GM12878 (cell line): ENCODE measurements around the gene NEURL4. TPM values are rescaled to one million over a fixed set of nuclear protein-coding genes. Genes with fewer than 3 reads are reported as not detected.
A peak's percentile ranks its signal among the peaks of the same experiment; 100 is the strongest.

ENCODE experiments used
- BHLHE40 ChIP-seq, 2 experiments: fragments of 450-650 bp in 1 of 2; IDR thresholded peaks; 2 replicates each; pipeline ENCODE4 v1.6.1; 2011 to 2017; ENCODE audit warnings: low read depth in 2 of 2, borderline replicate concordance in 1 of 2, improper control_type of control experiment in 1 of 2, low read length in 1 of 2, mild to moderate bottlenecking in 1 of 2
- CEBPB ChIP-seq, 2 experiments: fragments of 150-350 bp in 1 of 2; IDR thresholded peaks; 2 replicates each; pipeline ENCODE4 v1.6.1; 2012 to 2014; ENCODE audit warnings: low read depth in 2 of 2, low read length in 2 of 2, borderline replicate concordance in 1 of 2, inconsistent platforms in 1 of 2
- CHD1 ChIP-seq: IDR thresholded peaks from 2 replicates; pipeline ENCODE4 v1.6.1; 2012; ENCODE audit warnings: low read depth, low read length, improper control_type of control experiment
- CTCF ChIP-seq, 3 experiments: IDR thresholded peaks in 2 of 3; conservative IDR thresholded peaks in 1 of 3; 2 replicates each; pipeline ENCODE4 v1.5.1; 2011; ENCODE audit warnings: low read depth in 3 of 3, low read length in 3 of 3, mild to moderate bottlenecking in 3 of 3, control low read depth in 2 of 3, moderate library complexity in 2 of 3, inconsistent platforms in 1 of 3, mixed read lengths in 1 of 3; ENCODE audit not compliant: control insufficient read depth in 2 of 3, insufficient read depth in 1 of 3; ENCODE audit errors: extremely low read depth in 1 of 3
- EP300 ChIP-seq, 2 experiments: fragments of 150-350 bp in 1 of 2; IDR thresholded peaks; 2 replicates each; pipeline ENCODE4 v1.6.1; 2011 to 2012; ENCODE audit warnings: low read depth in 2 of 2, low read length in 2 of 2, borderline replicate concordance in 1 of 2, improper control_type of control experiment in 1 of 2, inconsistent platforms in 1 of 2; ENCODE audit not compliant: control insufficient read depth in 1 of 2
- HDAC6 ChIP-seq: fragments of 200-600 bp; sonication (generic); IDR thresholded peaks from one replicate; pipeline ENCODE4 v1.8.0; 2017; ENCODE audit warnings: antibody characterized with exemption; ENCODE audit not compliant: unreplicated experiment
- HDGF ChIP-seq: fragments of 450-650 bp; IDR thresholded peaks from 2 replicates; pipeline ENCODE4 v1.6.1; 2016; ENCODE audit warnings: antibody characterized with exemption
- IKZF2 ChIP-seq, 2 experiments: fragments of 450-650 bp; IDR thresholded peaks; 2 replicates each; pipeline ENCODE4 v1.6.1; 2017; ENCODE audit warnings: mild to moderate bottlenecking in 2 of 2, moderate library complexity in 2 of 2
- IRF4 ChIP-seq: IDR thresholded peaks from 2 replicates; pipeline ENCODE4 v1.6.1; 2011; ENCODE audit warnings: low read depth, low read length
- IRF5 ChIP-seq: fragments of 450-650 bp; IDR thresholded peaks from 2 replicates; pipeline ENCODE4 v1.6.1; 2017; ENCODE audit warnings: borderline replicate concordance
- NR2F1 ChIP-seq: fragments of 450-650 bp; conservative IDR thresholded peaks from 2 replicates; pipeline ENCODE4 v1.6.1; 2017; ENCODE audit warnings: mild to moderate bottlenecking
- RBBP5 ChIP-seq: fragments of 200-600 bp; sonication (generic); conservative IDR thresholded peaks from 2 replicates; pipeline ENCODE4 v1.6.1; 2016
- SMARCA5 ChIP-seq: fragments of 450-650 bp; IDR thresholded peaks from 2 replicates; pipeline ENCODE4 v1.6.1; 2017; ENCODE audit warnings: mild to moderate bottlenecking
- SMC3 ChIP-seq: IDR thresholded peaks from 2 replicates; pipeline ENCODE4 v1.6.1; 2011; ENCODE audit warnings: low read length, improper control_type of control experiment, borderline replicate concordance
- ZBTB11 ChIP-seq: fragments of 450-650 bp; formaldehyde crosslinking; IDR thresholded peaks from 2 replicates; pipeline ENCODE4 v1.5.0; 2022; ENCODE audit warnings: mild to moderate bottlenecking, missing genetic modification characterization
- polyA plus RNA-seq, 11 experiments: library from polyadenylated mRNA; depleted of rRNA in 4 of 11; unstranded in 6 of 11; stranded (reverse) in 5 of 11; fragments of >200 nt; fragmentation: Nextera tagmentation in 4 of 11; fragmentation: Illumina TruSeq in 1 of 11; extraction: Ambion mirVana in 4 of 11; extraction: Trizol in 1 of 11; gene quantifications; 1 replicate in 1 of 11; 2 replicates in 10 of 11; pipeline versions ENCODE4 v1.2.1 to v1.2.3, GENCODE V29; 2011 to 2016; ENCODE audit warnings: inconsistent platforms in 2 of 11, missing spikeins in 2 of 11, low read depth in 1 of 11
- total RNA-seq, 4 experiments: library from RNA; depleted of rRNA in 3 of 4; stranded (reverse); fragments of >200 nt in 3 of 4; fragmentation: Illumina TruSeq in 1 of 4; extraction: Trizol in 1 of 4; gene quantifications; 2 replicates each; pipeline versions ENCODE4 v1.2.1 to v1.2.3, GENCODE V29; 2013 to 2021

The NEURL4 gene
- total and polyA plus RNA-seq, 10 of the 15 experiments (the other 5 are each of a cell fraction or from before 2014, with no cell fraction given) = 0.03 to 41.9 (median 10.0) TPM

- TF ChIP-seq ZBTB11 (CRISPR knock-in tag) = no peak
- peak; percentile 94 for TF ChIP-seq SMC3
- no peak for TF ChIP-seq CHD1
- TF ChIP-seq BHLHE40 (IDR thresholded peaks at IDR 0.05; ENCODE audit: borderline replicate concordance in 1 of 2, low read depth in 2 of 2, low read length in 1 of 2) = peak in 1 of 2 experiments; percentile 33; a peak in 2 of 4 replicates
- peak in 1 of 2 experiments; percentile 45; a peak in 2 of 4 replicates for TF ChIP-seq IKZF2 (IDR thresholded peaks at IDR 0.05)
- TF ChIP-seq HDAC6 = peak; percentile 18
- TF ChIP-seq RBBP5 = no peak
- TF ChIP-seq CTCF (IDR thresholded peaks at IDR 0.05 in 2 of 3, conservative IDR thresholded peaks at IDR 0.05 in 1 of 3; ENCODE audit: control insufficient read depth in 2 of 3, extremely low read depth in 1 of 3, insufficient read depth in 1 of 3, low read depth in 3 of 3, low read length in 3 of 3) = peak; percentile 96 to 98 (median 98); a peak in 5 of 6 replicates
- TF ChIP-seq CEBPB (IDR thresholded peaks at IDR 0.05; ENCODE audit: borderline replicate concordance in 1 of 2, low read depth in 2 of 2, low read length in 2 of 2) = no peak
- no peak for TF ChIP-seq IRF5
- TF ChIP-seq NR2F1 = peak; percentile 68
- TF ChIP-seq SMARCA5 = peak; percentile 84; the same call in 1 of the 2 replicates
- no peak for TF ChIP-seq EP300 (IDR thresholded peaks at IDR 0.05; ENCODE audit: borderline replicate concordance in 1 of 2, control insufficient read depth in 1 of 2, low read depth in 2 of 2, low read length in 2 of 2)
- TF ChIP-seq HDGF = no peak
- peak; percentile 57; the same call in 1 of the 2 replicates for TF ChIP-seq IRF4
These were observed 48.5 kb downstream of the NEURL4 start (continued) for GRCh38 chr17:7280519-7281073.
